GM08714 (cell line): ENCODE data around the gene CEBPA.

Experiments
- H3K4me3 ChIP-seq: fragments of 200-500 bp; sonication (Bioruptor generic); 2 replicates; pipeline ENCODE4 v1.5.1; 2014; ENCODE audit warnings: mild to moderate bottlenecking, low read length, inconsistent platforms
- ZNF274 ChIP-seq: IDR thresholded peaks from 2 replicates; pipeline ENCODE4 v1.6.1; 2012; ENCODE audit warnings: mild to moderate bottlenecking, low read depth, low read length

The CEBPA gene

GRCh38 chr19:33310606-33311325, 8.4 kb upstream of the CEBPA start:
- no peak overlapping the region for H3K4me3 ChIP-seq
- TF ChIP-seq ZNF274 = no peak

GRCh38 chr19:33309826-33310225, 7.5 kb upstream of the CEBPA start:
- no peak for TF ChIP-seq ZNF274
- H3K4me3 ChIP-seq = no peak overlapping the region

GRCh38 chr19:33306853-33307792, 4.8 kb upstream of the CEBPA start:
- H3K4me3 ChIP-seq = no peak overlapping the region
- no peak for TF ChIP-seq ZNF274

- no peak overlapping the region for H3K4me3 ChIP-seq
- TF ChIP-seq ZNF274 = no peak
Observed at GRCh38 chr19:33306191-33306590, 3.9 kb upstream of the CEBPA start.

- no peak overlapping the region for H3K4me3 ChIP-seq
- TF ChIP-seq ZNF274 = no peak
Observed at GRCh38 chr19:33304760-33305647, 2.7 kb upstream of the CEBPA start.

GRCh38 chr19:33304371-33304759, 2.0 kb upstream of the CEBPA start:
- no peak for TF ChIP-seq ZNF274
- no peak overlapping the region for H3K4me3 ChIP-seq

GRCh38 chr19:33303791-33304345, 1.5 kb upstream of the CEBPA start:
- TF ChIP-seq ZNF274 = no peak
- H3K4me3 ChIP-seq = no peak overlapping the region

GRCh38 chr19:33302974-33303790, 848 bp upstream of the CEBPA start:
- peak overlapping the region; percentile 46 for H3K4me3 ChIP-seq
- no peak for TF ChIP-seq ZNF274

- no peak for TF ChIP-seq ZNF274
- H3K4me3 ChIP-seq = peak overlapping the region; percentile 41
Observed at GRCh38 chr19:33301900-33302174, 497 bp downstream of the CEBPA start.

GRCh38 chr19:33301144-33301899, 1.0 kb downstream of the CEBPA start:
- H3K4me3 ChIP-seq = no peak overlapping the region
- TF ChIP-seq ZNF274 = no peak

GRCh38 chr19:33300894-33301143, 1.5 kb downstream of the CEBPA start:
- no peak overlapping the region for H3K4me3 ChIP-seq
- TF ChIP-seq ZNF274 = no peak

- H3K4me3 ChIP-seq = no peak overlapping the region
- no peak for TF ChIP-seq ZNF274
Observed at GRCh38 chr19:33300009-33300893, 2.1 kb downstream of the CEBPA start.
